ENCODE results near the gene CTRB1.

Gene CTRB1

DNA sequence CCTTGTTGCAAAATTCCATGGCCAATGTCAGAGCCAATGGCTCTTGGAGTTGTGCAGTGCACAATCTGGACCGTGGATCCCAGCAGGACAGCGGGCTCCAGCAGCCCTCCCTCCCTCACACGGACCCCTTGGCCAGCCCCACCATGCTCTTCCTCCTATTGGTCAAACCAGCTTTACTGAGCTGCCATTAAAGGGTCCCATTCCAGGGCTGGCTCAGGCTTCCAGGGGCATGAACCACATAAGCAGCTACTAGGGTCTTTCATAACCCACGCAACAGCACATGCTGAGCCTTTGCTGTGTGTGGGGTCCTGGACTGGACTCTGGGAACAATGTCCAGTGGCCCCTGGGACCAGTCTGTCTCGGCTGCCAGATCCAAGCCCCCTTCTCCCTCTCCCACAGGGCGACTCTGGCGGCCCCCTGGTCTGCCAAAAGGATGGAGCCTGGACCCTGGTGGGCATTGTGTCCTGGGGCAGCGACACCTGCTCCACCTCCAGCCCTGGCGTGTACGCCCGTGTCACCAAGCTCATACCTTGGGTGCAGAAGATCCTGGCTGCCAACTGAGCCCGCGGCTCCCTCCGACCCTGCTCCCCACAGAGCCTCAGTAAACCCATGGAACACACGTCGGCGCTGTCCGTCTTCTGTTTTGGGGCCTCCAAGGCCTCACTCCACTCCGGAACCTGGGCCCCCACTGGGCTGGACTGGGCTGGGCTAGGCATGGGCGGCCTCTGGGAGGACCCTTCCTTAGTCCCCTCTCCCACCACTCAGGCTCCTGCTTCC is 5.7 kb downstream of the CTRB1 start:
- no peak for DNase-seq
- TF ChIP-seq, protein P1, sequence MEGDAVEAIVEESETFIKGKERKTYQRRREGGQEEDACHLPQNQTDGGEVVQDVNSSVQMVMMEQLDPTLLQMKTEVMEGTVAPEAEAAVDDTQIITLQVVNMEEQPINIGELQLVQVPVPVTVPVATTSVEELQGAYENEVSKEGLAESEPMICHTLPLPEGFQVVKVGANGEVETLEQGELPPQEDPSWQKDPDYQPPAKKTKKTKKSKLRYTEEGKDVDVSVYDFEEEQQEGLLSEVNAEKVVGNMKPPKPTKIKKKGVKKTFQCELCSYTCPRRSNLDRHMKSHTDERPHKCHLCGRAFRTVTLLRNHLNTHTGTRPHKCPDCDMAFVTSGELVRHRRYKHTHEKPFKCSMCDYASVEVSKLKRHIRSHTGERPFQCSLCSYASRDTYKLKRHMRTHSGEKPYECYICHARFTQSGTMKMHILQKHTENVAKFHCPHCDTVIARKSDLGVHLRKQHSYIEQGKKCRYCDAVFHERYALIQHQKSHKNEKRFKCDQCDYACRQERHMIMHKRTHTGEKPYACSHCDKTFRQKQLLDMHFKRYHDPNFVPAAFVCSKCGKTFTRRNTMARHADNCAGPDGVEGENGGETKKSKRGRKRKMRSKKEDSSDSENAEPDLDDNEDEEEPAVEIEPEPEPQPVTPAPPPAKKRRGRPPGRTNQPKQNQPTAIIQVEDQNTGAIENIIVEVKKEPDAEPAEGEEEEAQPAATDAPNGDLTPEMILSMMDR (IDR thresholded peaks at IDR 0.05; ENCODE audit: low read depth, low read length), result no peak
- Histone ChIP-seq H3K27me3 (ENCODE audit: insufficient read depth, low read depth, severe bottlenecking) (no peaks in the 10 kb centered on the region), H3K9me3 (ENCODE audit: severe bottlenecking) (no peaks in the 10 kb centered on the region), H3K4me3 (ENCODE audit: low read depth, low read length) (no peak overlapping the region), H3K36me3 (peaks cover 5% of the 10 kb centered on the region), H3K27ac (no peak overlapping the region)

DNA sequence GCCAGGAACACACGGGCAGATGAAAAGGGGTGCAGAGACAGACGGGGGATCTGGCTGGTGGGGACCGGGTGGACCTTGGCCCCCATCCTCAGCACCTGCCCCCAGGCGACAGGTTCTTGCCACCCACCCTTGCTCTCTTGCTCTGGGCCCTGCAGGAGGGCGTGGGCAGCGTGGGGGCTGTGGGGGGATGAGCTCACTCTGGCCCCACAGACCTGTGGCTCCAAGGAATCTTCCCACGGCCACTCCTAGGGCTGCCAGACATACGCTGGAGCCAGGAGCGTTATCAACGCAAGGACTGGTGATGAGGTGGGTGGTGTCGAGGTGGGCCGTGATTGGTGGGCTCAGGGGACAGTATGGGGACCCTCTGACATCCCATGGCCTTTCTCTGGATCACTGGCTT is 6.3 kb downstream of the CTRB1 start:
- TF ChIP-seq, protein P1 (IDR thresholded peaks at IDR 0.05; ENCODE audit: low read depth, low read length), result no peak
- H3K36me3 ChIP-seq, result peaks cover 11% of the 10 kb centered on the region
- H3K4me3 ChIP-seq (ENCODE audit: low read depth, low read length), result no peak overlapping the region
- no peak for DNase-seq
- H3K27ac ChIP-seq, result no peak overlapping the region
- H3K27me3 ChIP-seq (ENCODE audit: insufficient read depth, low read depth, severe bottlenecking), result no peaks in the 10 kb centered on the region
- no peaks in the 10 kb centered on the region for H3K9me3 ChIP-seq (ENCODE audit: severe bottlenecking)

DNA sequence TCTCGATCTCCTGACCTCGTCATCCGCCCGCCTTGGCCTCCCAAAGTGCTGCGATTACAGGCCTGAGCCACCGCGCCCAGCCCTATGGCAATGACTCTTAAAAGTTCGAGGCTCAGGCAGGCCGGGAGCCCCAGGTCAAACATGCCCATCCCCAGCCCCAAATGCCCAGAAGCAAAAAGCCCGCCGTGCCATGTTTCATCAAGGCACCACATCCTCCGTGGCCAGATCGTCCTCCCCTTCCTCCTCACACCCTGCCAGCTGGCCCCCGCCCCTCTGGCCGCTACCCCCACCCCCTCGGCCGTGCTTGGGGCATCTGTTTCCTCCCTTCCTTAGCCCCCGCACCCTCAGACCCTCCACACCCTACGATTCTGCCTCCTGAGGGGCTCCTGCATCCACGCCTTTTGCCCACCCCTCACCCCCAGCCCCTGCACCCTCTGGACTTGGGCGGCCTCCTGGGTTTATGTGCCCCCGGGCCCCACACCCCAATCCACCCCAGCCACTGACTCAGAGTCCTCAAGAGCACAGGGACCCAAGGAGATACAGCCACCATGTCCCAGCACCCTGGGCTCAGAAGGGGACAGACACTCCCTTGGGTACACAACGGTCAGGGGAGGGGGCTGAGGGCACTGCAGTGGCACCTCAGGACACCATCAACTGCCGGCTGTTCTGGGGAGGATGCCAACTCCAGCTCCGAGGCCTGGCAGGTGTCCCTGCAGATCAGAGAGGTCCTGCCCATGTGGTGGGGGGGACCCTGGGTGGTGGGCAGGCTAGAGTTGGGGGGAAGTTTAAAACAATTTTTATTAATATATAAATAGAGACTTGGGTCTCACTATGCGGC is 7.1 kb downstream of the CTRB1 start:
- DNase-seq, result no peak

DNA sequence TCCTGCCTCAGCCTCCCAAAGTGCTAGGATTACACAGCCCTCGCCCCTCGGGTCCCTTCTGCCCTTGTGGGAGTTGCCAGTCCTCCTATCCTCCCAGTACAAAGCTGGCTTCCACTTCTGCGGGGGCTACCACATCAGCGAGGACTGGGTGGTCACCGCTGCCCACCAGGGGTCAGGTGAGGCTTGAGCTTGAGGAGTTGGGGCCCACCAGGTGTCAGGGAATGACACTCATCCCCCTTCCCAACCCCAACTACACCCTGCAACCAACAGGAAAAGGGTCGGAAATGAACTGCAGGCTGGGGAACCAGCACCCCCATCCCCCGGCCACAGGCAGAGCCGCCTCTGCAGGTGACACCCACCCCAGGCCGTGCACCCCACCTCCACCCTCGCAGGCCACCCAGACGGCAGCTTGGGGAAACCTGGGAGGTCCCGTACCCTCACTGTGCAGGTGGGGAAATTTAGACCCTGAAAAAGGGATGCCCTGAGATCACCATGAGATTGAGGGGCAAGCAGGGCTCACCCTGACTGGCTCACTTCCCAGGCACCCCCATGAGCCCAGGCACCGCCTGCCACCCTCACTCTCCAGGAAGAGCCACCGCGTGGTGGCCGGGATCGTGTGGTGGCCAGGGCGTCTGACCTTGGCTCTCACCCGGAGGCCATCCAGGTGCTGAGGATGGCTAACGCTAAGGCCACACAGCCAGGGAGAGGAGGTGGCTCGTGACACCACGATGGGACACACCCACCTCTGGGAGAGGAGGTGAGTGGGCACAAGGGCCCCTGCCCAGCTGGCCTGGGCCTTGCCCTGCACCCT is 8.0 kb downstream of the CTRB1 start:
- H3K9me3 ChIP-seq (ENCODE audit: severe bottlenecking), result no peaks in the 10 kb centered on the region
- no peaks in the 10 kb centered on the region for H3K27me3 ChIP-seq (ENCODE audit: insufficient read depth, low read depth, severe bottlenecking)
- peak; percentile 6 for DNase-seq
- H3K4me3 ChIP-seq (ENCODE audit: low read depth, low read length), result no peak overlapping the region
- TF ChIP-seq, protein P1 (IDR thresholded peaks at IDR 0.05; ENCODE audit: low read depth, low read length), result no peak
- H3K36me3 ChIP-seq, result peaks cover 19% of the 10 kb centered on the region
- no peak overlapping the region for H3K27ac ChIP-seq

More for the DNA sequence above, 7.1 kb downstream of the CTRB1 start:
- Histone ChIP-seq H3K27ac (no peak overlapping the region), H3K27me3 (ENCODE audit: insufficient read depth, low read depth, severe bottlenecking) (no peaks in the 10 kb centered on the region), H3K4me3 (ENCODE audit: low read depth, low read length) (no peak overlapping the region), H3K36me3 (peaks cover 15% of the 10 kb centered on the region), H3K9me3 (ENCODE audit: severe bottlenecking) (no peaks in the 10 kb centered on the region)
- TF ChIP-seq, protein P1 (IDR thresholded peaks at IDR 0.05; ENCODE audit: low read depth, low read length), result no peak

DNA sequence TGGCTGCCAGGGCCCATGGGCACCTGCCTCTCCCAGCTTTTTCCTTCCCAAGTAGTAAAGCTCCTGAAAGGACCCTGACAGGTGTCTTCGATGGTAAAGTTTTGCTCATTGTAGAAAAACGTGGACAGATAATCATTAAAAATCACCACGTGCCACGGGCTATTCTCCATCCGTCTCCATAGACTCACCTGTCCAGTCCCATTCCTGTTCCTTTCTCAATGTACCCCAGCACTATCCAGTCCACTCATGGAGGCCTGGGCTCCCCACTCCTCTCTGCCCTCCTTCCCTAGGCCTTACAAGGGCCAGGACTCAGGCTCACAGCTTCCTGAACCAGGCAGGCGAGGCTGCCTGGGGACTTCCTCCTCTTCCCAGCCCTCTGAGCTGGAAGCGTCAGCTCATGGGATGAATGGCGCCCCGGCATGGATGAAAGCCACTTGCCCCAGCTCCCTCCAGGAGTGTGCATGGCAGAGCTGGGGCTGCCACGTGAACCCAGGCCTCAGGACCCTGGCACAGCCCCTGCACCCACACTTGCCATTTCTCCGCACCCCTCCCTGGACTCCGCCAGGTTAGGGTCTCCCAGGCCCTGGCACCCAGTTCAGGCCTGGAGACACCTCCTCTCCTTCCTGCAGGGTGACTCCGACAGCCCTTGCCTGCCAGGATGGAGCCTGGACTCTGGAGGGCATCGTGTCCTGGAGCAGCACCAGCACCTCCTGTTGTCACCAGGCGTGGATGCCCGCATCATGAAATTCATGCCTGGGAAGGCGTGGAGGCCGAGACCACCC is 8.8 kb downstream of the CTRB1 start:
- DNase-seq, result peak; percentile 8
- peaks cover 25% of the 10 kb centered on the region for H3K36me3 ChIP-seq
- no peaks in the 10 kb centered on the region for H3K9me3 ChIP-seq (ENCODE audit: severe bottlenecking)
- TF ChIP-seq, protein P1 (IDR thresholded peaks at IDR 0.05; ENCODE audit: low read depth, low read length), result no peak
- H3K27me3 ChIP-seq (ENCODE audit: insufficient read depth, low read depth, severe bottlenecking), result no peaks in the 10 kb centered on the region
- H3K4me3 ChIP-seq (ENCODE audit: low read depth, low read length), result no peak overlapping the region
- H3K27ac ChIP-seq, result no peak overlapping the region
